Measurements from ENCODE around the gene MORN1. TPM values are rescaled to one million over a fixed set of nuclear protein-coding genes. Genes with fewer than 3 reads are reported as not detected.

The MORN1 gene
- total RNA-seq, 1 donor from 2014 or later: 12.7 TPM

GRCh38 chr1:2425892-2426291, 34.5 kb upstream of the MORN1 start:
- no peak for DNase-seq (ENCODE audit: extremely low spot score, unreplicated experiment)
- peaks cover 3% of the 10 kb centered on the region for H3K27me3 Mint-ChIP-seq (ENCODE audit: unreplicated experiment)
- H3K4me1 Mint-ChIP-seq (ENCODE audit: unreplicated experiment): no peaks in the 10 kb centered on the region
- H3K27ac Mint-ChIP-seq (ENCODE audit: unreplicated experiment): no peak overlapping the region
- peaks cover 2% of the 10 kb centered on the region for H3K36me3 Mint-ChIP-seq (ENCODE audit: unreplicated experiment)
- no peak overlapping the region for H3K4me3 Mint-ChIP-seq (ENCODE audit: unreplicated experiment)
- no peak for TF ChIP-seq CTCF (IDR thresholded peaks at IDR 0.05)
- peaks cover 3% of the 10 kb centered on the region for H3K9me3 Mint-ChIP-seq (ENCODE audit: unreplicated experiment)

- TF ChIP-seq CTCF (IDR thresholded peaks at IDR 0.05): no peak
- Mint-ChIP-seq H3K4me1 (ENCODE audit: unreplicated experiment) (no peaks in the 10 kb centered on the region), H3K9me3 (ENCODE audit: unreplicated experiment) (peaks cover 3% of the 10 kb centered on the region), H3K36me3 (ENCODE audit: unreplicated experiment) (peaks cover 2% of the 10 kb centered on the region), H3K27ac (ENCODE audit: unreplicated experiment) (no peak overlapping the region), H3K27me3 (ENCODE audit: unreplicated experiment) (peaks cover 7% of the 10 kb centered on the region), H3K4me3 (ENCODE audit: unreplicated experiment) (no peak overlapping the region)
- DNase-seq (ENCODE audit: extremely low spot score, unreplicated experiment): no peak
Observed at GRCh38 chr1:2422523-2422922, 31.2 kb upstream of the MORN1 start.

- DNase-seq (ENCODE audit: extremely low spot score, unreplicated experiment): no peak
- Mint-ChIP-seq H3K27ac (ENCODE audit: unreplicated experiment) (no peak overlapping the region), H3K4me3 (ENCODE audit: unreplicated experiment) (no peak overlapping the region), H3K27me3 (ENCODE audit: unreplicated experiment) (peaks cover 7% of the 10 kb centered on the region), H3K4me1 (ENCODE audit: unreplicated experiment) (peaks cover 4% of the 10 kb centered on the region), H3K9me3 (ENCODE audit: unreplicated experiment) (peaks cover 3% of the 10 kb centered on the region), H3K36me3 (ENCODE audit: unreplicated experiment) (peaks cover 2% of the 10 kb centered on the region)
- TF ChIP-seq CTCF (IDR thresholded peaks at IDR 0.05): no peak
Observed at GRCh38 chr1:2419416-2419815, 28.1 kb upstream of the MORN1 start.

GRCh38 chr1:2418791-2419320, 27.5 kb upstream of the MORN1 start:
- Mint-ChIP-seq H3K4me1 (ENCODE audit: unreplicated experiment) (peaks cover 10% of the 10 kb centered on the region), H3K27me3 (ENCODE audit: unreplicated experiment) (peaks cover 7% of the 10 kb centered on the region), H3K4me3 (ENCODE audit: unreplicated experiment) (no peak overlapping the region), H3K36me3 (ENCODE audit: unreplicated experiment) (peaks cover 2% of the 10 kb centered on the region), H3K27ac (ENCODE audit: unreplicated experiment) (no peak overlapping the region), H3K9me3 (ENCODE audit: unreplicated experiment) (peaks cover 3% of the 10 kb centered on the region)
- no peak for TF ChIP-seq CTCF (IDR thresholded peaks at IDR 0.05)
- DNase-seq (ENCODE audit: extremely low spot score, unreplicated experiment): no peak

- Mint-ChIP-seq H3K4me3 (ENCODE audit: unreplicated experiment) (no peak overlapping the region), H3K4me1 (ENCODE audit: unreplicated experiment) (peaks cover 11% of the 10 kb centered on the region), H3K36me3 (ENCODE audit: unreplicated experiment) (peaks cover under 1% of the 10 kb centered on the region), H3K27ac (ENCODE audit: unreplicated experiment) (no peak overlapping the region), H3K9me3 (ENCODE audit: unreplicated experiment) (peaks cover 1% of the 10 kb centered on the region), H3K27me3 (ENCODE audit: unreplicated experiment) (peaks cover 7% of the 10 kb centered on the region)
- DNase-seq (ENCODE audit: extremely low spot score, unreplicated experiment): no peak
- no peak for TF ChIP-seq CTCF (IDR thresholded peaks at IDR 0.05)
Observed at GRCh38 chr1:2417833-2418225, 26.5 kb upstream of the MORN1 start.
